HCT116 (cell line): ENCODE data around the gene C11orf42. TPM values are rescaled to one million over a fixed set of nuclear protein-coding genes. Genes with fewer than 3 reads are reported as not detected.

Experiments used
- ATAC-seq: fragments of 200-7000 bp; cut with Tn5 transposase; 2 replicates; pipeline ENCODE4 v1.9.1; 2020; ENCODE audit warnings: mild to moderate bottlenecking, moderate library complexity
- BruUV-seq: library from RNA; stranded (reverse); fragments of 400-500 nt; replicated peaks from 2 replicates; lab custom pipeline; 2021; lab: Mats Ljungman, UMichigan
- CTCF ChIA-PET: fragments of 300-600 bp; sonication (Branson Sonifier 250); formaldehyde crosslinking; loops from one replicate; lab custom pipeline; 2021; ENCODE audit warnings: antibody characterized with exemption; lab: Charles Lee
- POLR2A ChIA-PET: fragments of 300-600, 350-600 bp; sonication (Branson Sonifier 250); formaldehyde crosslinking; loops from one replicate; lab custom pipeline; 2021; ENCODE audit warnings: antibody characterized with exemption; lab: Charles Lee
- RAD21 ChIA-PET, 2 experiments: fragments of 300-600 bp; sonication (Branson Sonifier 250); formaldehyde crosslinking; loops; one replicate each; lab custom pipeline; 2023; ENCODE audit warnings: low total read pairs in 2 of 2; ENCODE audit not compliant: uncharacterized antibody in 2 of 2, unreplicated experiment in 2 of 2, low non-redundant PET in 1 of 2; lab: Charles Lee
- DNase-seq: peaks from one replicate; pipeline ENCODE4 v3.0.0-alpha.2; 2010; ENCODE audit warnings: low read depth, low spot score
- H2AFZ ChIP-seq: fragments of 200-600 bp; shearing (Covaris generic), sonication (generic); 2 replicates; pipeline ENCODE4 v1.6.1; 2017; ENCODE audit warnings: low read depth, mixed run types, mixed read lengths, antibody characterized with exemption, low read length; ENCODE audit not compliant: poor library complexity, severe bottlenecking
- H3K27ac ChIP-seq: 2 replicates; pipeline ENCODE4 v1.5.1; 2012; ENCODE audit warnings: low read depth, low read length
- H3K27me3 ChIP-seq: fragments of 200-600 bp; sonication (generic); 2 replicates; pipeline ENCODE4 v1.6.1; 2016; ENCODE audit warnings: mixed run types, low read length, mixed read lengths; ENCODE audit not compliant: insufficient read depth
- H3K36me3 ChIP-seq, 2 experiments: fragments of 200-500 bp in 1 of 2; fragments of 200-600 bp in 1 of 2; sonication (Bioruptor generic) in 1 of 2; sonication (generic) in 1 of 2; 2 replicates each; pipeline versions ENCODE4 v1.5.1 to v1.6.1; 2014 to 2016; ENCODE audit warnings: low read length in 2 of 2, inconsistent platforms in 1 of 2, mixed read lengths in 1 of 2, mixed run types in 1 of 2; ENCODE audit not compliant: insufficient read depth in 2 of 2, control insufficient read depth in 1 of 2
- H3K4me1 ChIP-seq, 2 experiments: fragments of 200-600 bp in 1 of 2; sonication (generic) in 1 of 2; 2 replicates each; pipeline versions ENCODE4 v1.5.1 to v1.6.1; 2012 to 2017; ENCODE audit warnings: low read length in 2 of 2, inconsistent platforms in 1 of 2, mild to moderate bottlenecking in 1 of 2, mixed read lengths in 1 of 2, mixed run types in 1 of 2, moderate library complexity in 1 of 2; ENCODE audit not compliant: insufficient read depth in 2 of 2, control insufficient read depth in 1 of 2
- H3K4me2 ChIP-seq: fragments of 200-600 bp; sonication (generic); 2 replicates; pipeline ENCODE4 v1.6.1; 2017; ENCODE audit warnings: mixed run types, low read length, mixed read lengths
- H3K4me3 ChIP-seq, 2 experiments: fragments of 200-600 bp in 1 of 2; sonication (generic) in 1 of 2; replicated peaks in 1 of 2; 2 replicates each; pipeline ENCODE4 v1.5.1; 2011 to 2016; ENCODE audit warnings: low read length in 2 of 2, control low read depth in 1 of 2, low read depth in 1 of 2, mild to moderate bottlenecking in 1 of 2, mixed read lengths in 1 of 2, mixed run types in 1 of 2
- H3K79me2 ChIP-seq: fragments of 200-600 bp; sonication (generic); 2 replicates; pipeline ENCODE4 v1.6.1; 2017; ENCODE audit warnings: mild to moderate bottlenecking, mixed run types, low read length, moderate library complexity, mixed read lengths; ENCODE audit not compliant: insufficient read depth
- H3K9ac ChIP-seq: fragments of 200-600 bp; sonication (generic); 2 replicates; pipeline ENCODE4 v1.6.1; 2016; ENCODE audit warnings: low read length, mixed read lengths
- H3K9me2 ChIP-seq: fragments of 200-600 bp; sonication (generic), shearing (Covaris generic); 2 replicates; pipeline ENCODE4 v1.6.1; 2017; ENCODE audit warnings: mixed run types, mild to moderate bottlenecking, moderate library complexity; ENCODE audit not compliant: insufficient read depth
- H3K9me3 ChIP-seq, 2 experiments: fragments of 200-500 bp in 1 of 2; fragments of 200-600 bp in 1 of 2; sonication (Bioruptor generic) in 1 of 2; sonication (generic) in 1 of 2; 2 replicates each; pipeline ENCODE4 v1.6.1; 2014 to 2017; ENCODE audit warnings: low read length in 2 of 2, mixed read lengths in 2 of 2, inconsistent platforms in 1 of 2, low read depth in 1 of 2, mild to moderate bottlenecking in 1 of 2, mixed run types in 1 of 2, moderate library complexity in 1 of 2; ENCODE audit not compliant: control insufficient read depth in 1 of 2, insufficient read depth in 1 of 2
- H4K20me1 ChIP-seq: fragments of 200-600 bp; sonication (generic), shearing (Covaris generic); 2 replicates; pipeline ENCODE4 v1.6.1; 2017; ENCODE audit warnings: mixed run types, mild to moderate bottlenecking, moderate library complexity; ENCODE audit not compliant: insufficient read depth
- CBX3 ChIP-seq: IDR thresholded peaks from 2 replicates; pipeline ENCODE4 v1.6.1; 2012; ENCODE audit warnings: low read depth
- CEBPB ChIP-seq: IDR thresholded peaks from 2 replicates; pipeline ENCODE4 v1.6.1; 2012; ENCODE audit warnings: low read depth
- EZH2phosphoT487 ChIP-seq: fragments of 200-600 bp; IDR thresholded peaks from 2 replicates; pipeline ENCODE4 v1.6.1; 2018; ENCODE audit warnings: antibody characterized with exemption, borderline replicate concordance
- FOSL1 ChIP-seq: IDR thresholded peaks from 2 replicates; pipeline ENCODE4 v1.6.1; 2012; ENCODE audit warnings: low read depth
- JUND ChIP-seq: IDR thresholded peaks from 2 replicates; pipeline ENCODE4 v1.6.1; 2012
- POLR2AphosphoS5 ChIP-seq: IDR thresholded peaks from 2 replicates; pipeline ENCODE4 v1.6.1; 2011; ENCODE audit warnings: mild to moderate bottlenecking, low read depth, low read length, moderate library complexity
- RAD21 ChIP-seq: IDR thresholded peaks from 2 replicates; pipeline ENCODE4 v1.6.1; 2012; ENCODE audit warnings: low read depth, mild to moderate bottlenecking
- REST ChIP-seq: IDR thresholded peaks from 2 replicates; pipeline ENCODE4 v1.6.1; 2012; ENCODE audit warnings: low read depth
- SP1 ChIP-seq: IDR thresholded peaks from 2 replicates; pipeline ENCODE4 v1.6.1; 2012; ENCODE audit warnings: low read depth
- YY1 ChIP-seq: IDR thresholded peaks from 2 replicates; pipeline ENCODE4 v1.6.1; 2011; ENCODE audit warnings: low read length, low read depth, moderate library complexity, mild to moderate bottlenecking; ENCODE audit not compliant: insufficient replicate concordance; ENCODE audit errors: extremely low read depth
- intact Hi-C: fragments of 100-400 bp; cut with micrococcal nuclease; formaldehyde crosslinking; loops from 2 replicates; pipeline ENCODE4 v1.10.0; 2022
- total RNA-seq: library from RNA; stranded (reverse); gene quantifications from one replicate; pipeline ENCODE4 v1.2.1, GENCODE V29; 2021; ENCODE audit not compliant: unreplicated experiment

The C11orf42 gene
- total RNA-seq, 1 experiment from 2014 or later, result not detected

GRCh38 chr11:6217722-6218121 lies 12.4 kb downstream of the C11orf42 start:
- no peaks in the 10 kb centered on the region for H4K20me1 ChIP-seq
- POLR2A ChIA-PET, result no interaction called here
- ATAC-seq (no peak), DNase-seq (no peak)
- H3K79me2 ChIP-seq, result no peaks in the 10 kb centered on the region
- H3K27ac ChIP-seq, result no peak overlapping the region
- intact Hi-C loops, result no loop called here
- H3K4me2 ChIP-seq, result no peak overlapping the region
- no peak overlapping the region for H2AFZ ChIP-seq
- no peaks in the 10 kb centered on the region for H3K27me3 ChIP-seq
- no peak overlapping the region for H3K4me3 ChIP-seq
- H3K36me3 ChIP-seq, result peaks cover 18 to 22% of the 10 kb centered on the region in 2 experiments; a peak in 3 of 4 replicates
- RAD21 ChIA-PET, result no interaction called here
- TF ChIP-seq FOSL1 (no peak), CBX3 (no peak), RAD21 (no peak), YY1 (no peak), CEBPB (no peak), POLR2AphosphoS5 (no peak), JUND (no peak), EZH2phosphoT487 (no peak), SP1 (no peak), REST (no peak)
- TF ChIP-seq, all 23 proteins: peak for 0
- Histone ChIP-seq H3K9me2 (no peaks in the 10 kb centered on the region), H3K4me1 (peaks cover 0 to 7% of the 10 kb centered on the region in 2 experiments; a peak in 1 of 4 replicates), H3K9me3 (no peaks in the 10 kb centered on the region), H3K9ac (no peak overlapping the region)
- BruUV-seq, result no TSS peak
- CTCF ChIA-PET, result interaction anchor here (1.4 kb wide), 1 partner anchor 145 kb away, joined by 4 read pairs; no protein-coding TSS in a partner anchor
